ENCODE results near the gene CGB1.

DNA sequence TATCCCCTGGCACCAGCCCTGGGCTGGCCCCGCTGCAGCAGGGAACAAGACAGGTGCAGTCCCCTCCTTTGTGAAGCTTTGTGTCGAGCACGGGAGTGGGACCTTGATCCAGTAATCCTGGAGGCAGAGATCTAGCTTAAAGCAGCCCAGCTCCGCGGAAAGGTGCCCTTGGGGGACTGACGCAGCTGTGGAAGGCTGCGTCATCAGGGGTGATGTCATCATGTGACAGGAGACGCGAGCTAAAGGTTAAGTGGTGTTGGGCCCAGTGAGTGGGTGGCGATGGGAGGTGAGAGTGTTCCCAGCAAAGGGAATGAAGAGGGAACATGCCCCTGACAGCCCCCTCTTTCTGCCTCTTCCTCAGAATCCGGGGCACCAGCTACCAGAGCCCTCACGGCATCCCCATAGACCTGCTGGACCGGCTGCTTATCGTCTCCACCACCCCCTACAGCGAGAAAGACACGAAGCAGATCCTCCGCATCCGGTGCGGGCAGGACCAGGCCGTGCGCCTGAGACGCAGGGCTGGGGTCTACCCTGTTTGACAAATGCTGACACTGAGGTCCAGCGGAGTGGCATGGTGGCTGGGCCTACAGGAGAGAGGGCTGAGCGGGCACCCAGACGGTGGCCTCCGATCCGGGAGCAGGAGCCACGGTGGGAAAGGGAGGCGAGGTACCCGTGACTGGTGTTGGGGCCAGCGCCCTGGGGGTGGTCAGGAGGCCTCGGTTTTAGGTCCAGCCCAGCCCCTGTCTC lies 22.4 kb downstream of the CGB1 start:
- TF ChIP-seq, protein P1, sequence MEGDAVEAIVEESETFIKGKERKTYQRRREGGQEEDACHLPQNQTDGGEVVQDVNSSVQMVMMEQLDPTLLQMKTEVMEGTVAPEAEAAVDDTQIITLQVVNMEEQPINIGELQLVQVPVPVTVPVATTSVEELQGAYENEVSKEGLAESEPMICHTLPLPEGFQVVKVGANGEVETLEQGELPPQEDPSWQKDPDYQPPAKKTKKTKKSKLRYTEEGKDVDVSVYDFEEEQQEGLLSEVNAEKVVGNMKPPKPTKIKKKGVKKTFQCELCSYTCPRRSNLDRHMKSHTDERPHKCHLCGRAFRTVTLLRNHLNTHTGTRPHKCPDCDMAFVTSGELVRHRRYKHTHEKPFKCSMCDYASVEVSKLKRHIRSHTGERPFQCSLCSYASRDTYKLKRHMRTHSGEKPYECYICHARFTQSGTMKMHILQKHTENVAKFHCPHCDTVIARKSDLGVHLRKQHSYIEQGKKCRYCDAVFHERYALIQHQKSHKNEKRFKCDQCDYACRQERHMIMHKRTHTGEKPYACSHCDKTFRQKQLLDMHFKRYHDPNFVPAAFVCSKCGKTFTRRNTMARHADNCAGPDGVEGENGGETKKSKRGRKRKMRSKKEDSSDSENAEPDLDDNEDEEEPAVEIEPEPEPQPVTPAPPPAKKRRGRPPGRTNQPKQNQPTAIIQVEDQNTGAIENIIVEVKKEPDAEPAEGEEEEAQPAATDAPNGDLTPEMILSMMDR (IDR thresholded peaks at IDR 0.05): no peak
- TF ChIP-seq POLR2AphosphoS5 (IDR thresholded peaks at IDR 0.05) (no peak), POLR2A (IDR thresholded peaks at IDR 0.05) (no peak), EP300 (IDR thresholded peaks at IDR 0.05) (no peak)

Data from suprapubic skin (tissue), 4 donors.